ENCODE data around the gene ZBTB42. TPM values are rescaled to one million over a fixed set of nuclear protein-coding genes. Genes with fewer than 3 reads are reported as not detected.

The ZBTB42 gene
- total and polyA plus RNA-seq, 9 donors: 0.42 to 18.7 (median 3.7) TPM

DNA sequence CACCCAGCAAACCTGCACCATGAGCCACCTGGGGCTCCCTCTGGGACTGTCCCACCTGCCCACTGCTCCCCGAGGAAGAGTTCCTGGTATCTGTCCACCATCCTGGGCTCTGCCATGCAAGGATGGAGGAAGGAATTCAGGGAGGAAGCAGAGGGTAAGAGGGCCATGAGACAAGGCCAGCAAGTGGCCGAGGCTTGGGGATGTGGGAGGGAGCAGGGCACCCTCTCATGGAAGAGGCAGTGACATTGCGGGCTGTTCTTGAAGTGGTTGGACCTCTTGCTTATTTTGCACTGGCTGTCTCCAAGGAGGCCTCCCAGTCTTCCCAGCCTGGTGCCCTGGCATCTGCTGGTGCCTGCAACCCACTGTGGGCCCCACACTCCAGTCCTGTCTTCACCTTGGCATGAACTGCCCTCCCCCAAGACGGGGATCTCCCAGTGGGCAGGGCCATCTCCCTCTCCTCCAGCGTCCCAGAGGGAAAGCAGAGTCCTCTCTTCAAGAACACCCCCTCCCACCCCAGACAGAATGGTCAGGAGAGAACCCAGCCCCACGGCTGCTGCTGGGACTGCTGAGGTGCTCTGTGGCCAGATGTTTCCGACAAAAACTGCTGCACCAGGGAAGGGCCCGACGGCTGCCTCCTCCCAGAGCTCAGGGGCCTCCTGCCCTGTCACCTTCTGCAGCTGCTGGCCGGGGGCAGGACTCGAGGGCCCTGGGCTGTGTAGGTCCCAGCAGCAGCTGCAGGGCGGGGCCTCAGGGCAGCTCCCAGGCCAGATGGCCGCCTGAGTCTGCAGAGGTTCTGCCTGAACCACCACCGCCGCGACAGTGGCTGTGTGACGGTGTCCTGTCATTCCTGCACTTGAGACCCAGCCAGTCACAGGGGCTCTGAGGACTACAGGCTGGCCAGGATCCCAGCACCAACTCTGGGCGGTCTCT lies 3.5 kb upstream of the ZBTB42 start:
- H3K27me3 ChIP-seq: no peaks in the 10 kb centered on the region
- DNase-seq: no peak
- peak overlapping the region in 1 of 2 donors; percentile 69 for H3K27ac ChIP-seq
- peaks cover 20% of the 10 kb centered on the region for H3K4me1 ChIP-seq (ENCODE audit: insufficient read depth)
- no peak overlapping the region for H3K4me3 ChIP-seq
- intact Hi-C loops (cut with DNase I): no loop called here
- H3K36me3 ChIP-seq: no peaks in the 10 kb centered on the region
- no peaks in the 10 kb centered on the region for H3K9me3 ChIP-seq
- 58 to 66% (median 59%) methylated on average over 17 to 18 of the region's 18 CpGs for whole genome bisulfite sequencing, 3 donors
- TF ChIP-seq, protein P1, sequence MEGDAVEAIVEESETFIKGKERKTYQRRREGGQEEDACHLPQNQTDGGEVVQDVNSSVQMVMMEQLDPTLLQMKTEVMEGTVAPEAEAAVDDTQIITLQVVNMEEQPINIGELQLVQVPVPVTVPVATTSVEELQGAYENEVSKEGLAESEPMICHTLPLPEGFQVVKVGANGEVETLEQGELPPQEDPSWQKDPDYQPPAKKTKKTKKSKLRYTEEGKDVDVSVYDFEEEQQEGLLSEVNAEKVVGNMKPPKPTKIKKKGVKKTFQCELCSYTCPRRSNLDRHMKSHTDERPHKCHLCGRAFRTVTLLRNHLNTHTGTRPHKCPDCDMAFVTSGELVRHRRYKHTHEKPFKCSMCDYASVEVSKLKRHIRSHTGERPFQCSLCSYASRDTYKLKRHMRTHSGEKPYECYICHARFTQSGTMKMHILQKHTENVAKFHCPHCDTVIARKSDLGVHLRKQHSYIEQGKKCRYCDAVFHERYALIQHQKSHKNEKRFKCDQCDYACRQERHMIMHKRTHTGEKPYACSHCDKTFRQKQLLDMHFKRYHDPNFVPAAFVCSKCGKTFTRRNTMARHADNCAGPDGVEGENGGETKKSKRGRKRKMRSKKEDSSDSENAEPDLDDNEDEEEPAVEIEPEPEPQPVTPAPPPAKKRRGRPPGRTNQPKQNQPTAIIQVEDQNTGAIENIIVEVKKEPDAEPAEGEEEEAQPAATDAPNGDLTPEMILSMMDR (IDR thresholded peaks at IDR 0.05): no peak

GRCh38 chr14:104798300-104799243 lies 2.3 kb upstream of the ZBTB42 start:
- H3K4me3 ChIP-seq: no peak overlapping the region
- peaks cover 14% of the 10 kb centered on the region for H3K4me1 ChIP-seq (ENCODE audit: insufficient read depth)
- H3K27me3 ChIP-seq: no peaks in the 10 kb centered on the region
- no peak for DNase-seq
- H3K9me3 ChIP-seq: no peaks in the 10 kb centered on the region
- 64 to 71% (median 66%) methylated on average over 16 of the region's 16 CpGs for WGBS, 3 donors
- peak overlapping the region in 1 of 2 donors; percentile 96 for H3K27ac ChIP-seq
- TF ChIP-seq, protein P1 (IDR thresholded peaks at IDR 0.05): no peak
- TF ChIP-seq POLR2A (IDR thresholded peaks at IDR 0.05): no peak
- no peak for TF ChIP-seq EP300 (IDR thresholded peaks at IDR 0.05)
- no peaks in the 10 kb centered on the region for H3K36me3 ChIP-seq
- intact Hi-C loops (cut with DNase I): no loop called here

DNA sequence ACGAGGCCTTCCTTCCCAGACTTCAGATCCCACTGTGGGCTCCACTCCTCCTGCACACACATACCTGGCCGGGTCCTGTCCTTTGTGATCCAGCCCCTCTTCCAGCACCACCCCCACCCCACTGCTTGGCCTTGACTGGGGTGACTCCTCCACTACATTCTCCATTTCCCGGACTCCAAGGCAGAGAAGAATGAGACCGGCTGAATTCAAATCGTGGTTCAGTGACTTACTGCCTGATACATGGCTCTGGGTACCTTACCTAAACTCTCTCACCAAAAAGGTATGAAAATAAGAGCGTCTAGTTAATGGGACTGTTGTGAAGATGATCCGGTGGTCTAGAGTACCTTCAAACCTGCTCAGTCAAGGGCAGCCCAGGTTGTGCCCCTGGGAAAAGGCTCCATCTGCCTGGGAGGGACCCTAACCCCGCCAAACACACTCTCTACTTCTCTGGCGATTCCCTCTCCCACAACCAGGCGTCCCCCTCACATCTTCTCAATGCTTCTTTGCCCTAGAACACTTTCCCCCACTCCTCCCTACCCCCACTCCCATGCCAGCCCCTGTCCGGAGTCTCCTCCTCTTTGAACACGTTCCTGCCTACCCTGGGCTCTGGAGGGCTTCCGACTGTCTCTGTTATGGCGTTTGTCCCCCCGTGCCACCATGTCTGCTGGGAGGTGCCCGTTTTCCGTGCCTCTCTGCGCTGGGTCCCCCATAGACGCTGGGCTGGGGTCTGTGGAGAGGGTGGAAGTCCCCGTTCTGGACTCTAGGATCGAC lies 1.5 kb upstream of the ZBTB42 start:
- Histone ChIP-seq H3K9me3 (no peaks in the 10 kb centered on the region), H3K4me3 (peak overlapping the region; percentile 56), H3K27me3 (no peaks in the 10 kb centered on the region), H3K27ac (peak overlapping the region; percentile 89 to 96), H3K36me3 (no peaks in the 10 kb centered on the region), H3K4me1 (ENCODE audit: insufficient read depth) (peaks cover 6% of the 10 kb centered on the region)
- DNase-seq: peak; percentile 65 to 70 (median 68)
- intact Hi-C loops (cut with DNase I): no loop called here
- no peak for TF ChIP-seq POLR2A (IDR thresholded peaks at IDR 0.05)
- TF ChIP-seq, protein P1 (IDR thresholded peaks at IDR 0.05): peak in 2 of 3 donors; percentile 22 to 47
- WGBS, 3 donors: 10 to 16% (median 14%) methylated on average over 21 of the region's 21 CpGs

Data from ovary (tissue), 9 donors.